Heart right ventricle (tissue), 16 donors: ENCODE measurements around the gene TRPM1. TPM values are rescaled to one million over a fixed set of nuclear protein-coding genes. Genes with fewer than 3 reads are reported as not detected.

Experiments used
- ATAC-seq, 8 donors: fragments of 200-7000 bp; cut with Tn5 transposase; one replicate each; pipeline ENCODE4 v1.9.1; 2020; ENCODE audit warnings: mild to moderate bottlenecking in 8 of 8, moderate library complexity in 8 of 8, moderate number of reproducible peaks in 1 of 8
- DNase-seq, 2 donors: peaks; one replicate each; pipeline ENCODE4 v3.0.0-alpha.2; 2020
- H3K27ac ChIP-seq, 10 donors: fragments of 200-600 bp; sonication (generic) in 2 of 10; one replicate each; pipeline versions ENCODE4 v1.5.0 to v1.8.0; 2020 to 2022; ENCODE audit warnings: mild to moderate bottlenecking in 3 of 10
- H3K27me3 ChIP-seq, 7 donors: fragments of 200-600 bp; one replicate each; pipeline ENCODE4 v1.8.0; 2021 to 2022; ENCODE audit warnings: mild to moderate bottlenecking in 2 of 7
- H3K36me3 ChIP-seq, 9 donors: fragments of 200-600 bp; sonication (generic) in 1 of 9; one replicate each; pipeline versions ENCODE4 v1.5.0 to v1.8.0; 2020 to 2022; ENCODE audit warnings: mild to moderate bottlenecking in 2 of 9
- H3K4me1 ChIP-seq, 9 donors: fragments of 200-600 bp; sonication (generic) in 1 of 9; one replicate each; pipeline versions ENCODE4 v1.5.0 to v1.8.0; 2020 to 2022; ENCODE audit warnings: mild to moderate bottlenecking in 4 of 9
- H3K4me3 ChIP-seq, 10 donors: fragments of 200-600 bp; sonication (generic) in 2 of 10; one replicate each; pipeline versions ENCODE4 v1.5.0 to v1.8.0; 2020 to 2022; ENCODE audit warnings: mild to moderate bottlenecking in 7 of 10, moderate library complexity in 2 of 10
- H3K9me3 ChIP-seq, 11 donors: fragments of 200-600 bp in 10 of 11; sonication (generic) in 2 of 11; one replicate each; pipeline versions ENCODE4 v1.5.0 to v1.8.0; 2013 to 2022; ENCODE audit warnings: mild to moderate bottlenecking in 2 of 11, control low read depth in 1 of 11, moderate library complexity in 1 of 11
- WGBS, 2 donors: extraction: QIAGEN DNeasy Blood & Tissue Kit; methylation state at CpG; one replicate each; pipeline ENCODE4 v1.1.7; 2013; ENCODE audit warnings: inconsistent platforms in 1 of 2; 5-methylcytosine and 5-hydroxymethylcytosine counted together
- intact Hi-C, 10 donors: fragments of 100-400 bp; cut with DNase I; formaldehyde crosslinking; loops; one replicate each; pipeline versions ENCODE4 v1.11.1 to v1.14.2; 2022
- polyA plus RNA-seq, 2 donors: library from polyadenylated mRNA; stranded (reverse); fragments of 200-250 nt; gene quantifications; one replicate each; pipeline ENCODE4 v1.2.3, GENCODE V29; 2013
- total RNA-seq, 10 donors: library from RNA; stranded (reverse); fragmentation: NEBNext Ultra II Directional in 3 of 10; extraction: Animal tissue kit (Norgen Biotek cat#: 25700) in 3 of 10; gene quantifications; one replicate each; pipeline versions ENCODE4 v1.2.1 to v1.2.4, GENCODE V29; 2021 to 2023
- TF ChIP-seq, protein P1 (sequence below), 9 donors: fragments of 200-600 bp; sonication (generic) in 2 of 9; IDR thresholded peaks; one replicate each; pipeline versions ENCODE4 v1.5.0 to v1.8.0; 2021 to 2022; ENCODE audit warnings: antibody characterized with exemption in 9 of 9, mild to moderate bottlenecking in 5 of 9, moderate library complexity in 1 of 9
- donor health status: Arrhythmogenic right ventricular cardiomyopathy.
- donor health status: ischemic (EF 13 %, LVEDD 7.1; RV severe dilation, severe dysfunction).
- donor health status: healthy with polysubstance abuse.
- donor health status: DM: no; HTN: yes; CAD: no.
- donor health status: DM: no; HTN: no; CAD: no.
- donor health status: ischemic (EF 25% LVEDD 6.9; RV normal size, moderate dysfunction).
- donor health status: ischemic (EF 25% LVEDD 5.7; RV mildly dilated, moderate dysfunction).
- donor health status: healthy.
- donor health status: DM: yes; HTN: yes; CAD: no.
- donor health status: Ischemic cardiomyopathy.
- donor health status: ischemic (EF 35%, LVEDD 5.7; RV mildly dilated, moderate dysfunction).
- donor health status: nonischemic (EF 11% LVEDD 7.7; RV severe dilation, severe dysfunction).
- donor health status: DM: yes; HTN: yes; CAD: no.
- donor health status: PGD.
- donor health status: ischemic (EF 29% LVEDD 5.4; RV normal size, mild dysfunction).
- donor health status: nonischemic (EF 23%, LVEDD 6.1; RV moderate dilation, normal function).

Gene TRPM1
- total and polyA plus RNA-seq, 12 donors, result 0.06 TPM; not detected in 11

DNA sequence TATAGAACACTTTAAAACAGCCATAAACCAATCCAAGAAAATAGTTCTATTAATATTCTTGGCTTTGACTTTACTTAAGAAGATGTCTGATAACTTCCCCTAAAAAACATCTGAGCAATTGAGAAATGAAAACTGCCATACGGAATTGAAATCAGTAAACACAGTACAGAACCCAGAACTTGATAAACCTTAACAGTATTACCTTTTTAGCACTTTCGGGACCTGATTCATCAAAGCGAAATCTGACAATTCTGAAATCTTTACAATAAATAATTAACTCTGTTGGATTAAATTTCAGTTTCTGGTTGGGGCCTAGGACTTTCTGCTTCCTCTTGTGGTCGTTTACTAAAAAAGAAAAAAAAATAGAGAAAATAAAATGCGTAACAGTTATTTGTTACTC lies 127.4 kb downstream of the TRPM1 start:
- intact Hi-C loops, result loop anchor here in 1 of 10 donors (10.0 kb wide), 1 partner anchor 151 kb away; no protein-coding TSS in a partner anchor

DNA sequence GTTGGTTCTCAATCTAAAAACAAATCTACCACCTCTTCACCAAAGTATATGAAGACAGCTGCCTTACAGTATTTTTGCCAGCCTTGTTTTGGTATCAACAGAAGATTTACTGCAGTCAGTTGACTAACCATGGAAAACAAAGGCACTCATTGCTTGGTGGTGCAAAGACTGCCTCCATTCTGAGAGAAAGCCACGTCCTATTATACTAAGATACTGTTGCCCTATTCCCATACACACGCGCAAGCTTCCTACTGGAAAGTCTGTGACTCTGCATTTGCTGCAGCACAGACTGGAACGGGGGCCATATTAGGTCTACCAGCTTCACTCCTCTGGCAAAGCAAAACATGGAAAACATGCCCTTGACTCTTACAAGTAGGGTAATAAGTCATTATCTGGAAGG lies 128.1 kb downstream of the TRPM1 start:
- 94 to 95% methylated on average over 4 of the region's 4 CpGs for WGBS, 2 donors
- peaks cover 0 to 29% (median 17%) of the 10 kb centered on the region in 9 donors for H3K4me1 ChIP-seq

More for the DNA sequence above, 127.4 kb downstream of the TRPM1 start:
- peaks cover 0 to 36% (median 21%) of the 10 kb centered on the region in 9 donors for H3K4me1 ChIP-seq
- no peaks in the 10 kb centered on the region for H3K27me3 ChIP-seq
- 80 to 83% methylated on average over 5 of the region's 5 CpGs for WGBS, 2 donors
- H3K9me3 ChIP-seq, result no peaks in the 10 kb centered on the region
- no peak for ATAC-seq
- peaks cover 0 to 88% (median 20%) of the 10 kb centered on the region in 9 donors for H3K36me3 ChIP-seq
- DNase-seq, result no peak
- H3K4me3 ChIP-seq, result no peak overlapping the region
- no peak overlapping the region for H3K27ac ChIP-seq
- TF ChIP-seq, protein P1, sequence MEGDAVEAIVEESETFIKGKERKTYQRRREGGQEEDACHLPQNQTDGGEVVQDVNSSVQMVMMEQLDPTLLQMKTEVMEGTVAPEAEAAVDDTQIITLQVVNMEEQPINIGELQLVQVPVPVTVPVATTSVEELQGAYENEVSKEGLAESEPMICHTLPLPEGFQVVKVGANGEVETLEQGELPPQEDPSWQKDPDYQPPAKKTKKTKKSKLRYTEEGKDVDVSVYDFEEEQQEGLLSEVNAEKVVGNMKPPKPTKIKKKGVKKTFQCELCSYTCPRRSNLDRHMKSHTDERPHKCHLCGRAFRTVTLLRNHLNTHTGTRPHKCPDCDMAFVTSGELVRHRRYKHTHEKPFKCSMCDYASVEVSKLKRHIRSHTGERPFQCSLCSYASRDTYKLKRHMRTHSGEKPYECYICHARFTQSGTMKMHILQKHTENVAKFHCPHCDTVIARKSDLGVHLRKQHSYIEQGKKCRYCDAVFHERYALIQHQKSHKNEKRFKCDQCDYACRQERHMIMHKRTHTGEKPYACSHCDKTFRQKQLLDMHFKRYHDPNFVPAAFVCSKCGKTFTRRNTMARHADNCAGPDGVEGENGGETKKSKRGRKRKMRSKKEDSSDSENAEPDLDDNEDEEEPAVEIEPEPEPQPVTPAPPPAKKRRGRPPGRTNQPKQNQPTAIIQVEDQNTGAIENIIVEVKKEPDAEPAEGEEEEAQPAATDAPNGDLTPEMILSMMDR (IDR thresholded peaks at IDR 0.05), result no peak

DNA sequence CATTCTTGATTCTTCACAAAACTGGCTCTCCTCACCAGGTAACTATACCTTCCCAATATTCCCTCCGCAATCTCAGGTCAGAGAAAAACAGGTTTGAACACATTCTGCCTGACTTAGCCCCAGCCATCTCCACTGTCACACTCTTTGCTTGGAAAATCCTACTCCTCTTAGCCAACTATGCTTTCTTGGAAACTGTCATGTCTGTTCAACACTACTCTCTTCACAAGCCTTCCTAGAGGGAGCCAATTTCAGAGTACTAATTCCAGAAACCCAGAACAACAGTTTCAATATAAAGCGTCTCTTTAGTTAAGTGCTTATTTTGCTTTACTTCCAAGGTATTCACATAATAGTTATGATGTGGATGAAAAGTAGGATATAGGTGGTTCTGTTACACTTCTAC lies 131.8 kb downstream of the TRPM1 start:
- DNase-seq, result no peak
- no peak overlapping the region for H3K27ac ChIP-seq
- H3K4me1 ChIP-seq, result peaks cover 0 to 17% (median 0%) of the 10 kb centered on the region in 9 donors
- ATAC-seq, result no peak
- intact Hi-C loops, result loop anchor here in 1 of 10 donors (10.0 kb wide), 1 partner anchor 155 kb away; no protein-coding TSS in a partner anchor
- TF ChIP-seq, protein P1 (IDR thresholded peaks at IDR 0.05), result no peak
- H3K9me3 ChIP-seq, result no peaks in the 10 kb centered on the region
- peaks cover 0 to 96% (median 32%) of the 10 kb centered on the region in 9 donors for H3K36me3 ChIP-seq
- no peak overlapping the region for H3K4me3 ChIP-seq
- no peaks in the 10 kb centered on the region for H3K27me3 ChIP-seq
- WGBS, 2 donors, result 77 to 80% methylated on average over 2 of the region's 2 CpGs

More for the DNA sequence above, 128.1 kb downstream of the TRPM1 start:
- Histone ChIP-seq H3K27ac (no peak overlapping the region), H3K4me3 (no peak overlapping the region), H3K36me3 (peaks cover 0 to 92% (median 20%) of the 10 kb centered on the region in 9 donors), H3K27me3 (no peaks in the 10 kb centered on the region), H3K9me3 (no peaks in the 10 kb centered on the region)
- TF ChIP-seq, protein P1 (IDR thresholded peaks at IDR 0.05), result no peak
- ATAC-seq, result no peak
- DNase-seq, result no peak
- intact Hi-C loops, result loop anchor here in 1 of 10 donors (10.0 kb wide), 1 partner anchor 151 kb away; no protein-coding TSS in a partner anchor

DNA sequence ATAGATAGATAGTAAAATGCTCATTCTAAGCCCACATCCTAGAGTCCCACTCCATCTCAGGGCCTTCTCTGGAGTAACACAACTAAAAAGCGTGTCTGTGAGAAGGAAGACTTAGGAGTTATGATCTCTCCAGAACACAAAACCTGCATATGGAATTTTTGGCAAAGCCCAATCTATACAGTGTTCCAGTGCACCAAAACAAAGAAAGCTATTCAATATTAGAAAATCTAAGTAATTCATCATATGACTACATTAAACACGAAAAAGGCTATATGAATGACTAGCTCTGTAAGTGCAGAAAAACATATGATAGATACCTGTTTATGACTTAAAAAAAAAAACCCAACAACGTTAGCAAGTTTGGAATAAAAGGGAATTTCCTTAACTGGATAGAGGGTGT lies 137.8 kb downstream of the TRPM1 start:
- DNase-seq (no peak), ATAC-seq (no peak)
- TF ChIP-seq, protein P1 (IDR thresholded peaks at IDR 0.05), result no peak
- 83 to 89% methylated on average over 3 of the region's 3 CpGs for WGBS, 2 donors
- Histone ChIP-seq H3K27ac (no peak overlapping the region), H3K36me3 (peaks cover 0 to 96% (median 31%) of the 10 kb centered on the region in 9 donors), H3K4me1 (peaks cover 0 to 18% (median 14%) of the 10 kb centered on the region in 9 donors), H3K9me3 (no peaks in the 10 kb centered on the region), H3K27me3 (no peaks in the 10 kb centered on the region), H3K4me3 (no peak overlapping the region)
- intact Hi-C loops, result loop anchor here in 1 of 10 donors (5.0 kb wide), 1 partner anchor 164 kb away; no protein-coding TSS in a partner anchor
